M059J (cell line): ENCODE data around the gene ULK1. TPM values are rescaled to one million over a fixed set of nuclear protein-coding genes. Genes with fewer than 3 reads are reported as not detected.

Source experiments
- DNase-seq: peaks from one replicate; pipeline ENCODE4 v3.0.0-alpha.2; 2012; ENCODE audit warnings: low read depth
- total RNA-seq: library from RNA; depleted of rRNA; stranded (reverse); fragments of >200 nt; shearing (Covaris generic); gene quantifications from 2 replicates; pipeline ENCODE4 v1.2.3, GENCODE V29; 2014

ULK1 gene
- total RNA-seq, 1 experiment from 2014 or later: 7.5 TPM

DNA sequence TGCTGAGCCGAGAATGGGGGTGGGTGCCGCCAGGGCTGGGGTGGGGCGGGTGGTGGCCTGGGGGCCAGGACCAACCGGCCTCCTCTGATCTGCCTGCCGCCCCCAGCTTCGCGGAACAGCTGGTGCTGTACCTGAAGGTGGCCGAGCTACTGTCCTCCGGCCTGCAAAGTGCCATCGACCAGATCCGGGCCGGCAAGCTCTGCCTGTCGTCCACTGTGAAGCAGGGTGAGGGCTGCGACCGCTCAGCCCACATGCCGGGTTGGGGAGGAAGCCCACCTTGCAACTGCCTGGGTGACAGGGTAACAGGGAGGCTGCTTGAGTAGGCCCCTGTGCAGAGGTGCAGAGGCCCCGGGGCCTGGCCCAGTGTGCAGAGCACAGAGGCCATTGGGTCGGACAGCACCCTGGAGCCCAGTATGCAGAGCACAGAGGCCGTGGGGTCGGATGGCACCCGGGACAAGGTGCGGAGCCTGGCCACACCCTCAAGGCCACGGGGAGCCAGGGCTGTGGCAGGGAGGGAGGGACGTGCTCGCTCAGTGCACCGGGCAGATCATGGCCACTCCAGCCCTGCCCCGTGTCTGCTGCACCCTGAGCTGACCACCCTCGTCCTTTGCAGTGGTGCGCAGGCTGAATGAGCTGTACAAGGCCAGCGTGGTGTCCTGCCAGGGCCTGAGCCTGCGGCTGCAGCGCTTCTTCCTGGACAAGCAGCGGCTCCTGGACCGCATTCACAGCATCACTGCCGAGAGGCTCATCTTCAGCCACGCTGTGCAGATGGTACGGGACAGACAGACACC lies 25.1 kb downstream of the ULK1 start:
- no peak for DNase-seq

- no peak for DNase-seq
These were observed 25.7 kb downstream of the ULK1 start for GRCh38 chr12:131920157-131920508.

DNA sequence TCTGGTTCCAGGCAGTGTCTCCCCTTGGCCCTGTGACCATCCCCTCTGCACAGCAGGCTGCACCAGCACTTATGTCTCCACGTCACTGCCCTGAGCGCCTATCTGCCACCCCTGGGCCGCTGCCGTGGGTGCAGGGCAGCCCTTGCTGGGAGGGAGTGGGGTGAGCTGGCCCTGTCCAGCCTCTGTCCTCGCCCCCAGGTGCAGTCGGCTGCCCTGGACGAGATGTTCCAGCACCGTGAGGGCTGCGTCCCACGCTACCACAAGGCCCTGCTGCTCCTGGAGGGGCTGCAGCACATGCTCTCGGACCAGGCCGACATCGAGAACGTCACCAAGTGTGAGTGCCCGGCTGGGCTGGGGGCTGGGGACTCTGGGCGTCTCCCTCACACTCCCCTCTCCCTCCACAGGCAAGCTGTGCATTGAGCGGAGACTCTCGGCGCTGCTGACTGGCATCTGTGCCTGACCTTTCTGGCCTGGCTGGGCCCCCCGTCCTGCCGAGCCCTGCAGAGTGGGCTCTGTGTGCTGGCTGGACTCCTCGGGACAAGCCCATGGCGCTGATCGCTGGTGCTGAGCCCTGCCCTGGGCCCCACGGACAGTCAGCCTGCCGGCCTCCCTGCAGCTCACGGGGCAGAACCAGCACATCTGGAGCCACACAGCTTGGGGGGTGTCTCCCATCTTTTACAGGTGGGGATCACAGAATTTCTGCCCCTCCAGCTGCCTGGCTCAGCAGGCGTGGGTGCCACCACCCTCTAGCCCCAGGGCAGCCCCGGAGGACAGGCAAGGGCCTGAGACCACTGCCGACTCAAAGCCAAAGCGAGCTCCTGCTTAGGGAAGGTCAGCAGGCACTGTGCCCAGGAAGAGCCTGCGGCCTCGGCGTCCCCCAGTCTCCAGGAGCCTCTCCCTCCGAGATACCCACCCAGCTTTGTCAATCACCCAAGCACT lies 26.7 kb downstream of the ULK1 start:
- DNase-seq: no peak

DNA sequence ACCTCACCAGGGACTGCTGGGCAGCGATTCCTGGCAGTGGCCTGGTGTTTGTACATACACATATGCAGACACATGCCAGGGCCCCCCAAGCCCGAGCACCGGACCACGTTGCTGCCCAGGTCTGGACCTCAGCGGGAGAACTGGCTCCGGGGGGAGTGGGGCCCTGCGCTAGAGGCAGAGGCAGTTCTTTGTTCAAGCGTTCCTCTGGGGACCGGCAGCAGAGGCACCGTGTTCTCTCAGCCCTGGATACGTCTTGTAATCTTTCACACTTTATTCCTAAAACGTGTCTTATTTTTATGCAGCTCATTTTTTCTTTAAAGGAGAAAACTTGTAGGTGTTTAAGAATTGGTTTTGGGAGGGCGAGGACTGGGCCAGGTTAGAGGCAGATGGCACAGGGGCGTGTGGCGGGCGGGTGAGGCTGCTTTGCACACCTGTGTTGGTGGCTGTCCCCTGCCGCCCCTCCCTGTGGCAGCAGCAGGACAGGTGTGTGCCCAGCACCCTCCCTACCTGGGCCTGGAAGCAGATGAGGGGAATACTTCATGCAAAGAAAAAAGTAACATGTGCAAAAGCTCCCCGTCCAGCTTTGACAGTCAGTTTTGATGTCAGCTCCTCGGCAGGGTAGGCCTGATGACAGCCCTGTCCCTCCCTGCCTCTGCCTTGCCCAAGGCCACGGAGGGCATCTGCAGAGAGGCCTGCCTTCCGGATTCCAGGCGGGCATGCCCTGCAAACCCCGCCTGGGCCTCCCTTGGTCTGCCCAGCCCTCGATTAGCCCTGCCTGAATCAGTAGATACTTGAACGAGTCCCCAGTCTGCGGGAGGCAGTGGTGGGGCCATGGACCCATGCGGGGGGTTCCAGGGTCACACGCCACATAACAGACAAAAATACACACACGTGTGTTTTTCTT lies 27.7 kb downstream of the ULK1 start:
- DNase-seq: no peak

- no peak for DNase-seq
These were observed 28.4 kb downstream of the ULK1 start for GRCh38 chr12:131922772-131923171.

DNA sequence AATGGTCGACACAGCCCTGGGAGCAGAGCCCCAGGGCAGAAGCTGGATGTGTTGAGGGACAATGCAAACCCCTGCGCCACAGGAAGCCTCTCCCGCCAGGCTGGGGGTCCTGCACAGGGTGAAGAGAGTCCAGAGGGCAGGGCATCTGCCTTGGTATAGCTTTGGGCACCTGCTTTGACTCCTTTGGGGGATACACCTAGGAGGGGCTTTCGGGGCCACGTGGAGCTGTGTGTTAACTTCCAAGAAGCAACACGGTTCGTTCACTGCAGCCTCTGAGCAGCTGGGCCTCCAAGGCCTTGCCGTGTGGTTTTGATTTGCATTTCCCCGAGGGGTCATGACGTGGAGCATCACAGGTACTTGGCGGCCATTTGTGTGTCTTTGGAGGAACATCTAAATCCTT lies 28.8 kb downstream of the ULK1 start:
- no peak for DNase-seq

DNA sequence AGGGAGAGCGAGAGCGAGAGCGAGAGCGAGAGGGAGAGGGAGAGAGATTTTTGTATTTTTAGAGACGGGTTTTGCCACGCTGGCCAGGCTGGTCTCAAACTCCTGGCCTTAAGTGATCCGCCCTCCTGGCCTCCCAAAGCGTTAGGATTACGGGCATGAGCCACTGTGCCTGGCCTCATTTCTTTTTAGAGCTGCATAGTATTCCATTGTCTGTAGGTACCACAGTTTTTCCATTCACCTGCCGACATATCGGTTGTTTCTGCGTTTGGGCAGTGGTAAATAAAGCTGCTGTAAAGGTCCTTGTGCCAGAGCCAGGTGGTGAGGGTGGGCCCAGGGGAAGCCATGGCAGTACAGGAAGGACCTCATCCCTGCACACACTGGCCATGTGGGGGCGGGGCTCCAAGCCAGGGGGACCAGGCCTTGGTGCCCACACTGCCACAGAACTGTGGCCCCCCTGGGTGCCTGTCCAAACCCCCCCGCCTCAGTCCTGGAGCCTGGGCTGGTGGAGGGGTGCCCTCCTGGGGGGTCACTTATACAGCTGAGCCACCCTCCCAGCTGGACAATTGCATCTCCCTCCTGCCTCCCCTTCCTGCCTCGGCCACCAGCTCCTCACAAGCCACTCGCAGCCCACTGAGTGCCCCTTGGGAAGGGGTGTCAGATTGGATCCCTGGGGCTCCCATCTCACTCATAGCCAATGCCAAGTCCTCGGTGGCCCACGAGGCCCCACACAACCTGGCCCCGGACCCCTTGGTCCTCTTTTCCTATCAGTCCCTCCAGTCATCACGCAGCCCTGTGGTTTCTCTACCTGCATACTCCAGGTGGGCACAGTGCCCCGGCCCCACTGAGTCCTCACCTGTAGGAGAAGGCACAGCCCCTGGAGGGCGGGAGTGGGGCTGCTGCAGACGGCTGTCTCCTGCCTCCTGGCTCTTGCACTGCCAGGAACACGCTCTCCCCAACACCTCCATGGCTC lies 33.0 kb downstream of the ULK1 start:
- no peak for DNase-seq

DNA sequence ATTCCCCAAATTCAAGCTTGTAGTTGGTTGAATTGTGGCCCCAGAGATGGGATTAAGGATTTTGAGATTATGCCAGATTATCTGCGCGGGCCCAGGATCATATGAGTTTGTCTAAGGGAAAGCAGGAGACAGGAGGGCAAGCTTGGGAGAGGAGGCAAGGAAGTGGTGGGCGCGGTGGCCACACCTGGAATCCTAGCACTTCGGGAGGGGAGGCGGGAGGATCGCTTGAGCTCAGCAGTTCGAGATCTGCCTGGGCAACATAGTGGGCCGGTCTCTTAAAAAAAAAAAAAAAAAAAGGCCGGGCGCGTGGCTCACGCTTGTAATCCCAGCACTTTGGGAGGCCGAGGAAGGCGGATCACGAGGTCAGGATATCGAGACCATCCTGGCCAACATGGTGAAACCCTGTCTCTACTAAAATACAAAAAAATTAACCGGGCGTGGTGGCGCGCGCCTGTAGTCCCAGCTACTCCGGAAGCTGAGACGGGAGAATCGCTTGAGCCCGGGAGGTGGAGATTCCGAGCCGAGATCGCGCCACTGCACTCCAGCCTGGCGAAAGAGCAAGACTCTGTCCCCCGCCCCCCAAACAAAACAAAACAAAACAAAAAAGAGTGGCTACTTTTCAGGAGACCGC lies 33.8 kb downstream of the ULK1 start:
- no peak for DNase-seq

- DNase-seq: peak; percentile 91
These were observed 34.5 kb downstream of the ULK1 start, which contains the start of gene PUS1 for GRCh38 chr12:131928711-131929580. PUS1 (plus strand) TSS chr12:131929276; CDS start chr12:131929723, 447 bp downstream.

DNA sequence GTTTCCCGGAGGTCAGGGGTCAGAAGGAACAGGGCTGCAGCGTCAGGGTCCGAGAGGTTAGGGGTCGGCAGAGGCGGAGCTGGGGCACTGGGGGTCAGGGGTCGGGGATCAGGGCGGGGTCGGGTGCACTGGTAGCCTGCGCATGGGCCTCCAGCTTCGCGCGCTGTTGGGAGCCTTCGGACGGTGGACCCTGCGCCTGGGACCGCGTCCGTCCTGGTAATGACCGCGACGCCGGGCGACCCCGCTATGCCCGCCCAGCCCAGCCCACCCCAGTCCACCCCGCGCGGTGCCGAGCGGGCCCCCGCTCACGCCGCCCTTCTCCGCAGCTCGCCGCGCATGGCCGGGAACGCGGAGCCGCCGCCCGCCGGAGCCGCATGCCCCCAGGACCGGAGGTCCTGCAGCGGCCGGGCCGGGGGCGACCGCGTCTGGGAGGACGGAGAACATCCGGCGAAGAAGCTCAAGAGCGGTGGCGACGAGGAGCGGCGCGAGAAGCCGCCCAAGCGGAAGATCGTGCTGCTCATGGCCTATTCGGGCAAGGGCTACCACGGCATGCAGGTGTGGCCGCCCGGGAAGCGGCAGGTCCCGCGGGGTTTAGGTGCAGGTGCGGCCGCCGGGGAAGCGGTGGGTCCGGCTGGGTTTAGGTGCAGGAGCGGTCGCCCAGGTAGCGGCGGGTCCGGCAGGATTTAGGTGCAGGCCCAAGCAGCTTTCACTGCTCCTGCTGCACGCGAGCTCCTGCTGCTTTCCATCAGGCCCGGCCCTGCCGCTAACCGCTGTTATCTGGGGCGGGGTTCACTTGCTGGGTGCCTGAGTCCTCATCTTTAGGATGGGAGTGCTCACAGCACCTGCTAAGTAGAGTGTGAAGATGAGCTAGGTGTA lies 35.4 kb downstream of the ULK1 start:
- no peak for DNase-seq

DNA sequence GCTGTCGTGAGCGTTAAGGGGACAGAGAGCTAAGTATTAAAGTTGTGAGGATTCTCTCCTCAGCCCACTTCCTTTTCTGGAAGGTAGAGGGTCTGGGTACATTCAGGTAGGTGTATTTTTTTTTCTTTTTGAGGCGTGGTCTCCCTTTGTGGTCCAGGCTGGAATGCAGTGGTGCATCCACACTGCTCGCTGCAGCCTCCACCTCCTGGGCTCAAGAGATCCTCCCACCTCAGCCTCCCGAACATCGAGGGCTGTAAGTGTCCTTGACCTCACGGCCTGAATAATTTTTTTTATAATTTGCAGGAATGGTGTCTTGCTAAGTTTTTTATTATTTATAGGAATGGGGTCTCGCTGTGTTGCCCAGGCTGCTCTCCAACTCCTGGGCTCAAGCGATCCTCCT lies 36.1 kb downstream of the ULK1 start:
- DNase-seq: no peak

DNA sequence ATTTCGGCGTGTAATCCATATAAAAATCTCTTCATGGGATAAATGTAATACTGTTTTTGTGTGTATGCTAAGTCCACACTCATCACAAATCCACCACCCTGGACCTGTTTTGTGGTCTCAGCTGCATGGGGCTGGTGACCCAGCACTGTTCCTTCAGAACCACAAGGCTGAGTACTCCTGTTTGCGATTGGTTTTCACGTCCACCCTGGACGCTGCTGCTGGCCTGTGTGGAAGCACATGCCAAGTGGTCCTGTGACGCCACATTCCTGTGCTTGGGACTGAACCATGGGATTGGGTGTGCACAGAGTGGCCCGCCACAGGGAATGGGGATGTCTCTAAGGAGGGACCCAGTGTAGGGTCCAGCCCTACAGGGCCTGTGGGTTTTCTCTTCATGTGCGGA lies 39.0 kb downstream of the ULK1 start:
- no peak for DNase-seq

DNA sequence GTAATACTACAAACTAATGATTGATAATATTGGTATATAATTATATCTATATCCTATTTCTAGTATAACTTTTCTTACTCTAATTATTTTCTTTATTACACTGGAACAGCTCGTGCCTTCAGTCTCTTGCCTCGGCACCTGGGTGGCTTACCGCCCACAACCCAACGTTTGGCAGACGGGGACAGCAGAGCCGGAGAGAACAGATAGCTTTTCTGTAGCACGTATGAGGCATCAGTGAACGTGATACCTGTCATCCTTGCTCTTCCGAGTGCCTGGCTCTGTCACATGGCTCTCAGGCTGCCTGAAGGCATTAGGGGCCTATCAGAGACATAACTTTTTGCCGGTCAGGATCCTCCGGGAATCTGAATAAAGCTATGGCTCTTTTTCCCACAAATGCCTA lies 40.1 kb downstream of the ULK1 start:
- DNase-seq: no peak

DNA sequence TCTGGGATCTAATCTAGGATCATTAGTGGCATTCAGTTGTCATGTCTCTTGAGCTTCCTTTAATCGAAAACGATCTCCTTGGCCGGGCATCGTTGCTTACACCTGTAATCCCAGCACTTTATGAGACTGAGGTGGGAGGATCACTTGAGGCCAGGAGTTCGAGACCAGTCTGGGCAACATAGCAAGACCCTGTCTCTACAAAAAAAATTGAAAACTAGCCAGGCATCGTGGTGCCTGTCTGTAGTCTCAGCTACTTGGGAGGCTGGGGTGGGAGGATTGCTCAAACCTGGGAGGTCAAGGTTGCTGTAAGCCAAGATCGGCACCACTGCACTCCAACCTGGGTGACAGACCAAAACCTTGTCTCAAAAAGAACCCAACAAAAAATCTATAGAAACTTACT lies 43.7 kb downstream of the ULK1 start:
- DNase-seq: no peak

GRCh38 chr12:131939007-131939406 lies 44.6 kb downstream of the ULK1 start:
- no peak for DNase-seq

GRCh38 chr12:131940141-131940547 lies 45.7 kb downstream of the ULK1 start:
- DNase-seq: peak; percentile 41

GRCh38 chr12:131941116-131941986 lies 46.9 kb downstream of the ULK1 start:
- no peak for DNase-seq
